K562 (cell line): ENCODE data around the gene STARD3NL. TPM values are rescaled to one million over a fixed set of nuclear protein-coding genes. Genes with fewer than 3 reads are reported as not detected.
"Not testable (repeated sequence)": the region's sequence is repeated elsewhere in the genome, so short reads cannot be mapped to it uniquely, and the experiment has no call there.

Experiments
- ATAC-seq: fragments of 200-7000 bp; cut with Tn5 transposase; 3 replicates; pipeline ENCODE4 v1.9.1; 2020; ENCODE audit warnings: moderate library complexity
- BruUV-seq: library from RNA; stranded (reverse); fragments of 400-500 nt; replicated peaks from 2 replicates; lab custom pipeline; 2021; lab: Mats Ljungman, UMichigan
- CTCF ChIA-PET: fragments of 300-600 bp; formaldehyde crosslinking; extraction: SDS; loops from one replicate; lab custom pipeline; 2021; ENCODE audit warnings: low intra/inter-chr PET ratio; lab: Yijun Ruan, JAX
- POLR2A ChIA-PET: fragments of 300-600, 350-650 bp; sonication (Branson Sonifier 250); formaldehyde crosslinking; extraction: SDS; loops from one replicate; lab custom pipeline; 2021; ENCODE audit warnings: antibody characterized with exemption, inconsistent platforms; lab: Yijun Ruan, JAX
- DNase-seq, 4 experiments: peaks; one replicate each; pipeline versions ENCODE4 v3.0.0 to v3.0.0-alpha.2; 2011 to 2018; ENCODE audit warnings: low spot score in 3 of 4, mixed read lengths in 3 of 4; ENCODE audit errors: extremely low read depth in 1 of 4
- FAIRE-seq: peaks from 2 replicates; lab custom pipeline; 2011; peaks lifted over from hg19 to GRCh38; lab: Jason Lieb, UNC
- H2AFZ ChIP-seq: 2 replicates; pipeline ENCODE4 v1.6.0; 2011; ENCODE audit warnings: low read depth, low read length, control low read depth, inconsistent platforms
- H3K27ac ChIP-seq: fragments of 200-600 bp; 3 replicates; pipeline ENCODE4 v1.8.0; 2011; ENCODE audit warnings: low read depth, mild to moderate bottlenecking, control low read depth, inconsistent platforms, low read length, moderate library complexity, mixed read lengths; ENCODE audit errors: extremely low read depth
- H3K27me3 ChIP-seq, 2 experiments: fragments of 300-600 bp in 1 of 2; 2 replicates in 1 of 2; 3 replicates in 1 of 2; pipeline versions ENCODE4 v1.6.0 to v1.8.0; 2011; ENCODE audit warnings: inconsistent platforms in 2 of 2, low read length in 2 of 2, mild to moderate bottlenecking in 1 of 2, mixed read lengths in 1 of 2, moderate library complexity in 1 of 2; ENCODE audit not compliant: control insufficient read depth in 2 of 2, insufficient read depth in 2 of 2
- H3K36me3 ChIP-seq: fragments of 300-600 bp; 3 replicates; pipeline ENCODE4 v1.8.0; 2011; ENCODE audit warnings: mild to moderate bottlenecking, low read length, inconsistent platforms; ENCODE audit not compliant: control insufficient read depth, insufficient read depth
- H3K4me1 ChIP-seq, 2 experiments: fragments of 200-600 bp in 1 of 2; replicated peaks in 1 of 2; 2 replicates in 1 of 2; 3 replicates in 1 of 2; pipeline versions ENCODE4 v1.5.1 to v1.8.0; 2011; ENCODE audit warnings: inconsistent platforms in 2 of 2, low read length in 2 of 2, mild to moderate bottlenecking in 1 of 2, mixed read lengths in 1 of 2, moderate library complexity in 1 of 2; ENCODE audit not compliant: control insufficient read depth in 2 of 2, insufficient read depth in 2 of 2
- H3K4me2 ChIP-seq: 2 replicates; pipeline ENCODE4 v1.6.1; 2011; ENCODE audit warnings: low read length, control low read depth, inconsistent platforms, mixed read lengths; ENCODE audit not compliant: insufficient read depth
- H3K4me3 ChIP-seq: fragments of 200-600 bp; sonication (generic), shearing (Covaris generic); 2 replicates; pipeline ENCODE4 v1.5.1; 2016; ENCODE audit warnings: control low read depth, inconsistent platforms
- H3K79me2 ChIP-seq: fragments of 200-600 bp; 3 replicates; pipeline ENCODE4 v1.8.0; 2011; ENCODE audit warnings: low read length, inconsistent platforms; ENCODE audit not compliant: control insufficient read depth, insufficient read depth
- H3K9ac ChIP-seq, 2 experiments: 2 replicates each; pipeline versions ENCODE4 v1.6.0 to v1.6.1; 2011; ENCODE audit warnings: low read depth in 2 of 2, low read length in 2 of 2, control low read depth in 1 of 2, inconsistent platforms in 1 of 2, mild to moderate bottlenecking in 1 of 2, mixed read lengths in 1 of 2; ENCODE audit not compliant: insufficient read depth in 1 of 2
- H3K9me1 ChIP-seq: one replicate; pipeline ENCODE4 v1.6.0; 2011; ENCODE audit warnings: inconsistent platforms, mild to moderate bottlenecking, low read length, moderate library complexity; ENCODE audit not compliant: control insufficient read depth, insufficient read depth
- H3K9me3 ChIP-seq: replicated peaks from 2 replicates; pipeline ENCODE4 v1.5.1; 2011; ENCODE audit warnings: low read depth, low read length, inconsistent platforms; ENCODE audit not compliant: control insufficient read depth, insufficient read depth
- H4K20me1 ChIP-seq: replicated peaks from 2 replicates; pipeline ENCODE4 v1.6.1; 2011; ENCODE audit warnings: low read length, inconsistent platforms, mixed read lengths; ENCODE audit not compliant: control insufficient read depth, insufficient read depth
- BACH1 ChIP-seq: fragments of 200-800 bp; sonication (Bioruptor generic); IDR thresholded peaks from 2 replicates; pipeline ENCODE4 v1.6.1; 2016; ENCODE audit warnings: missing genetic modification characterization, missing compliant biosample characterization
- BRF2 ChIP-seq: IDR thresholded peaks from 3 replicates; pipeline ENCODE4 v1.6.1; 2011; ENCODE audit warnings: borderline replicate concordance, mild to moderate bottlenecking; ENCODE audit not compliant: insufficient read length, insufficient read depth
- CTCFL ChIP-seq: IDR thresholded peaks from 2 replicates; pipeline ENCODE4 v1.6.1; 2011; ENCODE audit warnings: borderline replicate concordance, low read depth, mild to moderate bottlenecking, moderate library complexity, low read length; ENCODE audit not compliant: insufficient read depth, poor library complexity, severe bottlenecking
- FIP1L1 ChIP-seq: fragments of 200-400 bp; formaldehyde crosslinking; IDR thresholded peaks from 2 replicates; pipeline ENCODE4 v1.6.1; 2018; ENCODE audit warnings: mild to moderate bottlenecking, low read depth, low read length; ENCODE audit not compliant: poor library complexity, severe bottlenecking
- FOXJ3 ChIP-seq: sonication (generic); formaldehyde crosslinking; IDR thresholded peaks from 2 replicates; pipeline ENCODE4 v1.4.0; 2020; ENCODE audit warnings: mild to moderate bottlenecking, missing genetic modification reagents
- NCOA1 ChIP-seq: fragments of 450-650 bp; IDR thresholded peaks from 2 replicates; pipeline ENCODE4 v1.6.1; 2016; ENCODE audit warnings: low read depth
- SPI1 ChIP-seq: IDR thresholded peaks from 2 replicates; pipeline ENCODE4 v1.6.1; 2011; ENCODE audit warnings: low read depth, low read length, control low read depth, borderline replicate concordance
- TBP ChIP-seq: optimal IDR thresholded peaks from 2 replicates; pipeline ENCODE3; 2011; ENCODE audit warnings: low read depth, low read length, improper control_type of control experiment
- TCF3 ChIP-seq: sonication (generic); formaldehyde crosslinking; IDR thresholded peaks from 2 replicates; pipeline ENCODE4 v1.4.0; 2020; ENCODE audit warnings: mild to moderate bottlenecking, missing genetic modification reagents
- ZNF41 ChIP-seq: fragments of 250-450 bp; sonication (Bioruptor Pico); conservative IDR thresholded peaks from 2 replicates; pipeline ENCODE4 v1.4.0; 2020; ENCODE audit warnings: mild to moderate bottlenecking
- WGBS: fragments of 100-300 bp; shearing (Covaris generic); methylation state at CpG from one replicate; pipeline ENCODE4 v1.1.6; 2016; ENCODE audit warnings: low coverage, mixed read lengths; ENCODE audit not compliant: insufficient coverage; ENCODE audit errors: missing lambda C conversion rate; 5-methylcytosine and 5-hydroxymethylcytosine counted together
- in situ Hi-C: fragments of 300-500 bp; cut with MboI; formaldehyde crosslinking; loops from 4 replicates; pipeline ENCODE4 v1.15.0; 2018; ENCODE audit warnings: inconsistent platforms, mixed read lengths
- intact Hi-C: fragments of 100-400 bp; cut with micrococcal nuclease; formaldehyde crosslinking; loops from 2 replicates; pipeline ENCODE4 v1.14.2; 2022
- polyA plus RNA-seq, 8 experiments: library from polyadenylated mRNA; depleted of rRNA in 4 of 8; stranded (reverse) in 5 of 8; unstranded in 3 of 8; fragments of >200 nt; fragmentation: Nextera tagmentation in 2 of 8; fragmentation: Illumina TruSeq in 1 of 8; extraction: Ambion mirVana in 2 of 8; extraction: Trizol in 1 of 8; gene quantifications; 2 replicates each; pipeline versions ENCODE4 v1.2.1 to v1.2.3, GENCODE V29; 2011 to 2014; ENCODE audit warnings: inconsistent platforms in 1 of 8, missing spikeins in 1 of 8
- total RNA-seq, 7 experiments: library from RNA; depleted of rRNA in 6 of 7; stranded (reverse); fragments of >200 nt in 6 of 7; fragmentation: Illumina TruSeq in 2 of 7; extraction: Trizol in 2 of 7; gene quantifications; 2 replicates each; pipeline versions ENCODE4 v1.2.1 to v1.2.3, GENCODE V29; 2011 to 2021; ENCODE audit warnings: low replicate concordance in 1 of 7

The STARD3NL gene
- total and polyA plus RNA-seq, 9 of the 15 experiments (the other 6 are each of a cell fraction or from before 2014, with no cell fraction given) = 42.2 to 90.0 (median 57.6) TPM

- H3K9ac ChIP-seq, BruUV-seq, ATAC-seq, H3K4me2 ChIP-seq, H3K9me1 ChIP-seq, intact Hi-C loops, POLR2A ChIA-PET, H3K4me1 ChIP-seq, H3K27ac ChIP-seq, H3K79me2 ChIP-seq, H2AFZ ChIP-seq, FAIRE-seq, CTCF ChIA-PET, H3K27me3 ChIP-seq, H3K36me3 ChIP-seq, H3K9me3 ChIP-seq, in situ Hi-C loops, H3K4me3 ChIP-seq, DNase-seq, H4K20me1 ChIP-seq: not testable (repeated sequence)
- 6% methylated on average over 3 of the region's 3 CpGs for WGBS
- TF ChIP-seq SPI1 = peak; percentile 28; the same call in 1 of the 2 replicates
Observed at GRCh38 chr7:38249849-38250248, 71.8 kb downstream of the STARD3NL start.

GRCh38 chr7:38257350-38257677 is 79.3 kb downstream of the STARD3NL start:
- DNase-seq = no peak
- in situ Hi-C loops = no loop called here
- peaks cover 0 to 5% of the 10 kb centered on the region in 2 experiments; a peak in 1 of 5 replicates for H3K4me1 ChIP-seq
- no peaks in the 10 kb centered on the region; a peak in 3 of 5 replicates for H3K27me3 ChIP-seq
- CTCF ChIA-PET = no interaction called here
- no peak overlapping the region for H3K9ac ChIP-seq
- TF ChIP-seq BACH1 (tag) = 0 out of 2 replicates have a peak, but pooled peaks have one; percentile 20
- TF ChIP-seq TCF3 (CRISPR knock-in tag) = 0 out of 2 replicates have a peak, but pooled peaks have one; percentile 4
- TF ChIP-seq ZNF41 (CRISPR knock-in tag) = no peak
- TF ChIP-seq BRF2 = no peak
- no peak for TF ChIP-seq NCOA1
- TF ChIP-seq TBP = no peak
- no peak for TF ChIP-seq FOXJ3
- no peak for TF ChIP-seq CTCFL
- no peak for TF ChIP-seq FIP1L1
- TF ChIP-seq, all 486 proteins: peak for 2
- WGBS = 6% methylated on average over 2 of the region's 2 CpGs
- POLR2A ChIA-PET = interaction anchor here (1.8 kb wide), 1 partner anchor 19 kb away, joined by 3 read pairs; no protein-coding TSS in a partner anchor
- Histone ChIP-seq H3K9me1 (no peaks in the 10 kb centered on the region), H3K4me3 (no peak overlapping the region), H3K27ac (0 out of 3 replicates have a peak overlapping the region, but pooled peaks have one; percentile 35), H2AFZ (no peak overlapping the region), H4K20me1 (no peaks in the 10 kb centered on the region), H3K9me3 (no peaks in the 10 kb centered on the region), H3K4me2 (no peak overlapping the region), H3K79me2 (no peaks in the 10 kb centered on the region), H3K36me3 (no peaks in the 10 kb centered on the region)
- intact Hi-C loops = no loop called here
- ATAC-seq (no peak; the same call in 2 of the 3 replicates), FAIRE-seq (no peak)
- no TSS peak for BruUV-seq
